ENCODE measurements around the gene DGKZ. TPM values are rescaled to one million over a fixed set of nuclear protein-coding genes. Genes with fewer than 3 reads are reported as not detected.

DGKZ gene
- total RNA-seq, 1 experiment from 2014 or later, result 115 TPM

DNA sequence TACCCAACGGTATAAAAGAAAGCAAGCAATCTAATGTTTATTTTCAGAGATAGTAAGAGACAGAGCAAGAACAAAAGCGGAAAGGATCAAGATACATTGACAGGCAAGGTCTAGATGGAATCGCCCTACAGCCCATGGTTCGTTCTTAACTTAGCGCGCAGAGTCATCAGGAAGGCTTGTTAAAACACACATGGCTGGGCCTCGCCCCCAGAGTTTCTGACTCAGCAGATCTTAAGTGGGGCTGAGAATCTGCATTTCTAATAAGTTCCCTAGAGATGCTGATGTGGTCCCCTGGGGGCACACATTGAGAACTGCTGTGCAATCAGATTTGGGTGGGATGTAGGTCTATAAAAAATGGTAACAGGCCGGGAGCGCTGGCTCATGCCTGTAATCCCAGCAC lies 80.1 kb downstream of the DGKZ start:
- no peak for DNase-seq (ENCODE audit: low read depth)

GRCh38 chr11:46429717-46430116 lies 82.5 kb downstream of the DGKZ start:
- DNase-seq (ENCODE audit: low read depth), result no peak

Small RNA genes within 50 kb of the gene (small RNA-seq; reads per million reads assigned to genes)
- gene MIR4688, result not detected

Other genes starting within 250 kb of the DGKZ start
- 4.2 and 7.0 TPM in 2 replicates for gene PHF21A, start 226.0 kb upstream of the DGKZ start, total RNA-seq (2014; rRNA removed; shearing (Covaris generic))
- 3.3 and 5.1 TPM in 2 replicates for gene CREB3L1, start 69.8 kb upstream of the DGKZ start, total RNA-seq (2014; rRNA removed; shearing (Covaris generic))
- 40.5 and 54.9 TPM in 2 replicates for gene MDK, start 34.2 kb downstream of the DGKZ start, total RNA-seq (2014; rRNA removed; shearing (Covaris generic))
- gene CHRM4, start 44.3 kb downstream of the DGKZ start, total RNA-seq (2014; rRNA removed; shearing (Covaris generic)), result 0.40 and 0.57 TPM in 2 replicates
- gene AMBRA1, start 246.6 kb downstream of the DGKZ start, total RNA-seq (2014; rRNA removed; shearing (Covaris generic)), result 15.3 and 17.2 TPM in 2 replicates

Measured in HT1080 (cell line).